ENCODE results near the gene ADAM8. TPM values are rescaled to one million over a fixed set of nuclear protein-coding genes. Genes with fewer than 3 reads are reported as not detected.

The ADAM8 gene
- total and polyA plus RNA-seq, 2 of the 8 experiments (the other 6 are each of a cell fraction or from before 2014, with no cell fraction given): 4.6 TPM

GRCh38 chr10:133239990-133240389 is 36.7 kb downstream of the ADAM8 start:
- POLR2A ChIA-PET (ENCODE audit: partially characterized antibody): interaction anchor here (1.0 kb wide), 1 partner anchor 15 kb away, joined by 3 read pairs; no protein-coding TSS in a partner anchor
- CTCF ChIA-PET (ENCODE audit: partially characterized antibody): interaction anchor here (1.0 to 1.2 kb wide), 3 partner anchors 14 to 23 kb away, joined by 3 to 5 read pairs (median 3); no protein-coding TSS in a partner anchor
- Histone ChIP-seq H3K23me2 (ENCODE audit: low read depth, low read length) (peaks cover 12% of the 10 kb centered on the region; the same call in 1 of the 2 replicates), H2AK5ac (ENCODE audit: low read depth, low read length) (no peak overlapping the region), H3K79me2 (ENCODE audit: control insufficient read depth in 1 of 2, insufficient read depth in 2 of 2, low read length in 2 of 2) (no peaks in the 10 kb centered on the region), H3K4me2 (ENCODE audit: insufficient read depth in 1 of 2, low read depth in 2 of 2, low read length in 2 of 2) (no peak overlapping the region), H4K91ac (replicated peaks; ENCODE audit: insufficient read length, low read length) (no peak overlapping the region), H4K8ac (ENCODE audit: extremely low read depth, insufficient read depth, low read length) (no peak overlapping the region), H3K27ac (ENCODE audit: low read depth, low read length) (no peak overlapping the region), H3K56ac (replicated peaks; ENCODE audit: insufficient read length, low read depth, low read length) (no peak overlapping the region), H3K23ac (ENCODE audit: insufficient read length) (no peak overlapping the region), H3K9ac (replicated peaks in 1 of 4; ENCODE audit: extremely low read depth in 1 of 4, low read depth in 3 of 4, low read length in 3 of 4) (no peak overlapping the region), H3K18ac (ENCODE audit: extremely low read depth, low read length) (no peak overlapping the region), H2BK15ac (ENCODE audit: low read length) (no peak overlapping the region), H3K4me1 (replicated peaks in 1 of 4; ENCODE audit: control insufficient read depth in 3 of 4, insufficient read depth in 4 of 4, low read length in 3 of 4) (peaks cover 3 to 22% (median 14%) of the 10 kb centered on the region in 4 experiments), H3K36me3 (ENCODE audit: control insufficient read depth in 2 of 4, insufficient read depth in 4 of 4, low read length in 3 of 4) (peaks cover 0 to 5% (median 0%) of the 10 kb centered on the region in 4 experiments; a peak in 4 of 8 replicates), H2BK5ac (ENCODE audit: low read depth, low read length) (no peak overlapping the region), H2BK120ac (replicated peaks; ENCODE audit: low read depth, low read length) (no peak overlapping the region), H3K27me3 (replicated peaks in 1 of 4; ENCODE audit: control insufficient read depth in 3 of 4, extremely low read depth in 1 of 4, insufficient read depth in 3 of 4, low read length in 3 of 4) (peaks cover 23 to 44% (median 41%) of the 10 kb centered on the region in 4 experiments), H3K4me3 (ENCODE audit: extremely low read depth in 1 of 4, insufficient read depth in 2 of 4, low read depth in 3 of 4, low read length in 4 of 4) (no peak overlapping the region), H3K79me1 (ENCODE audit: low read depth, low read length) (0 out of 2 replicates have a peak, but pooled peaks cover 2% of the 10 kb centered on the region), H4K5ac (ENCODE audit: insufficient read length, low read depth, low read length) (no peak overlapping the region), H2BK12ac (ENCODE audit: low read depth, low read length) (no peak overlapping the region), H2AFZ (ENCODE audit: low read length) (no peak overlapping the region), H3K14ac (ENCODE audit: insufficient read length) (no peak overlapping the region), H4K20me1 (replicated peaks in 1 of 2; ENCODE audit: control insufficient read depth in 1 of 2, insufficient read depth in 2 of 2, low read length in 2 of 2) (peaks cover 0 to 4% of the 10 kb centered on the region in 2 experiments), H3K4ac (replicated peaks; ENCODE audit: insufficient read length, low read depth, low read length) (no peak overlapping the region), H2BK20ac (ENCODE audit: low read length) (no peak overlapping the region), H3K9me3 (ENCODE audit: insufficient read depth in 2 of 2, low read depth in 1 of 2, low read length in 1 of 2) (no peaks in the 10 kb centered on the region)
- TF ChIP-seq, protein P1, sequence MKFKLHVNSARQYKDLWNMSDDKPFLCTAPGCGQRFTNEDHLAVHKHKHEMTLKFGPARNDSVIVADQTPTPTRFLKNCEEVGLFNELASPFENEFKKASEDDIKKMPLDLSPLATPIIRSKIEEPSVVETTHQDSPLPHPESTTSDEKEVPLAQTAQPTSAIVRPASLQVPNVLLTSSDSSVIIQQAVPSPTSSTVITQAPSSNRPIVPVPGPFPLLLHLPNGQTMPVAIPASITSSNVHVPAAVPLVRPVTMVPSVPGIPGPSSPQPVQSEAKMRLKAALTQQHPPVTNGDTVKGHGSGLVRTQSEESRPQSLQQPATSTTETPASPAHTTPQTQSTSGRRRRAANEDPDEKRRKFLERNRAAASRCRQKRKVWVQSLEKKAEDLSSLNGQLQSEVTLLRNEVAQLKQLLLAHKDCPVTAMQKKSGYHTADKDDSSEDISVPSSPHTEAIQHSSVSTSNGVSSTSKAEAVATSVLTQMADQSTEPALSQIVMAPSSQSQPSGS (IDR thresholded peaks at IDR 0.05; ENCODE audit: low read length): no peak
- TF ChIP-seq RXRA (IDR thresholded peaks at IDR 0.05; ENCODE audit: insufficient read depth, low read depth, low read length) (no peak), KDM1A (IDR thresholded peaks at IDR 0.05; ENCODE audit: borderline replicate concordance, low read length) (no peak), NRF1 (IDR thresholded peaks at IDR 0.05; ENCODE audit: low read depth, low read length) (no peak), RBBP5 (IDR thresholded peaks at IDR 0.05; ENCODE audit: borderline replicate concordance, low read depth, low read length) (no peak), HDAC6 (IDR thresholded peaks at IDR 0.05; ENCODE audit: low read depth, low read length) (no peak), SRF (IDR thresholded peaks at IDR 0.05; ENCODE audit: low read depth, low read length) (no peak), SP1 (IDR thresholded peaks at IDR 0.05; ENCODE audit: low read depth, low read length) (no peak), TAF1 (IDR thresholded peaks at IDR 0.05; ENCODE audit: low read depth, low read length) (no peak), MAFK (IDR thresholded peaks at IDR 0.05; ENCODE audit: low read depth, low read length) (no peak), JUND (IDR thresholded peaks at IDR 0.05; ENCODE audit: low read length) (no peak), CBX8 (IDR thresholded peaks at IDR 0.05; ENCODE audit: borderline replicate concordance, low read depth, low read length) (no peak)
- no peak for FAIRE-seq
- DNase-seq (ENCODE audit: low read depth in 1 of 2, low spot score in 2 of 2): no peak
- WGBS, 2 experiments (ENCODE audit: extremely low coverage in 1 of 2, insufficient coverage in 1 of 2, insufficient read length in 1 of 2, insufficient replicate concordance in 2 of 2, low coverage in 1 of 2, low lambda C conversion rate in 2 of 2, missing lambda C conversion rate in 1 of 2): 90% methylated on average over 15 of the region's 15 CpGs; no CpG with 5 or more reads in 1 of the 2 experiments
